ENCODE data around the gene DLG2.

The DLG2 gene

GRCh38 chr11:83464160-83464944 is 2162.8 kb downstream of the DLG2 start:
- no peak for TF ChIP-seq CTCF (IDR thresholded peaks at IDR 0.05; ENCODE audit: insufficient read depth, missing control alignments)
- DNase-seq (ENCODE audit: insufficient read length, low spot score) (no peak), FAIRE-seq (no peak)

- TF ChIP-seq CTCF (IDR thresholded peaks at IDR 0.05; ENCODE audit: insufficient read depth, missing control alignments): no peak
- FAIRE-seq: no peak
- no peak for DNase-seq (ENCODE audit: insufficient read length, low spot score)
Observed at GRCh38 chr11:83459798-83460197, 2167.3 kb downstream of the DLG2 start.

GRCh38 chr11:83456566-83456965 is 2170.6 kb downstream of the DLG2 start:
- DNase-seq (ENCODE audit: insufficient read length, low spot score): no peak
- no peak for TF ChIP-seq CTCF (IDR thresholded peaks at IDR 0.05; ENCODE audit: insufficient read depth, missing control alignments)
- FAIRE-seq: no peak

GRCh38 chr11:83456075-83456474 is 2171.1 kb downstream of the DLG2 start:
- FAIRE-seq: no peak
- no peak for TF ChIP-seq CTCF (IDR thresholded peaks at IDR 0.05; ENCODE audit: insufficient read depth, missing control alignments)
- no peak for DNase-seq (ENCODE audit: insufficient read length, low spot score)

- FAIRE-seq (no peak), DNase-seq (ENCODE audit: insufficient read length, low spot score) (no peak)
- no peak for TF ChIP-seq CTCF (IDR thresholded peaks at IDR 0.05; ENCODE audit: insufficient read depth, missing control alignments)
Observed at GRCh38 chr11:83455356-83455755, 2171.8 kb downstream of the DLG2 start.

GRCh38 chr11:83454674-83455073 is 2172.5 kb downstream of the DLG2 start:
- FAIRE-seq (no peak), DNase-seq (ENCODE audit: insufficient read length, low spot score) (no peak)
- TF ChIP-seq CTCF (IDR thresholded peaks at IDR 0.05; ENCODE audit: insufficient read depth, missing control alignments): no peak

GRCh38 chr11:83449338-83449913 is 2177.7 kb downstream of the DLG2 start:
- DNase-seq (ENCODE audit: insufficient read length, low spot score): no peak
- no peak for TF ChIP-seq CTCF (IDR thresholded peaks at IDR 0.05; ENCODE audit: insufficient read depth, missing control alignments)
- FAIRE-seq: no peak
